HEK293 (cell line): ENCODE results near the gene GADD45G.

ENCODE experiments used
- CTCF ChIA-PET: fragments of 350-600 bp; formaldehyde crosslinking; extraction: SDS; loops from one replicate; lab custom pipeline; 2021; ENCODE audit warnings: antibody characterized with exemption; lab: Yijun Ruan, JAX
- POLR2A ChIA-PET: fragments of 300-600 bp; formaldehyde crosslinking; extraction: SDS; loops from one replicate; lab custom pipeline; 2020; ENCODE audit warnings: antibody characterized with exemption, inconsistent platforms; lab: Yijun Ruan, JAX
- H3K27ac ChIP-seq: fragments of 200-500 bp; sonication (Bioruptor generic); 2 replicates; pipeline ENCODE4 v1.5.1; 2014; ENCODE audit warnings: low read depth, low read length, control low read depth, inconsistent platforms; ENCODE audit errors: extremely low read depth
- H3K36me3 ChIP-seq, 2 experiments: fragments of 200-500 bp in 1 of 2; sonication (Bioruptor generic) in 1 of 2; 1 replicate in 1 of 2; 2 replicates in 1 of 2; pipeline ENCODE4 v1.5.1; 2014 to 2017; ENCODE audit warnings: inconsistent platforms in 2 of 2, low read length in 2 of 2; ENCODE audit not compliant: control insufficient read depth in 2 of 2, insufficient read depth in 1 of 2
- H3K4me1 ChIP-seq: fragments of 200-500 bp; sonication (Bioruptor generic); 2 replicates; pipeline ENCODE4 v1.5.1; 2014; ENCODE audit warnings: mild to moderate bottlenecking, low read length, inconsistent platforms; ENCODE audit not compliant: control insufficient read depth, insufficient read depth
- H3K4me3 ChIP-seq: 2 replicates; pipeline ENCODE4 v1.5.1; 2011; ENCODE audit warnings: low read depth, mild to moderate bottlenecking, control low read depth, low read length, moderate library complexity
- H3K9me3 ChIP-seq: fragments of 200-500 bp; sonication (Bioruptor generic); 2 replicates; pipeline ENCODE4 v1.5.1; 2014; ENCODE audit warnings: low read depth, low read length, inconsistent platforms; ENCODE audit not compliant: control insufficient read depth, insufficient read depth
- GLIS2 ChIP-seq: fragments of 450-650 bp; formaldehyde crosslinking; IDR thresholded peaks from 2 replicates; pipeline ENCODE4 v1.5.1; 2016; ENCODE audit warnings: missing biosample characterization, missing genetic modification characterization
- HOXC10 ChIP-seq: sonication (generic); formaldehyde crosslinking; IDR thresholded peaks from 2 replicates; pipeline ENCODE4 v1.8.1; 2023; ENCODE audit warnings: mild to moderate bottlenecking, missing genetic modification reagents
- KLF7 ChIP-seq: fragments of 450-650 bp; formaldehyde crosslinking; IDR thresholded peaks from 2 replicates; pipeline ENCODE4 v1.5.1; 2016; ENCODE audit warnings: missing biosample characterization, missing genetic modification characterization, borderline replicate concordance
- RBAK ChIP-seq: fragments of 450-650 bp; formaldehyde crosslinking; IDR thresholded peaks from 2 replicates; pipeline ENCODE4 v1.5.1; 2016; ENCODE audit warnings: missing biosample characterization, missing genetic modification characterization
- SCRT1 ChIP-seq: fragments of 450-650 bp; formaldehyde crosslinking; IDR thresholded peaks from 2 replicates; pipeline ENCODE4 v1.5.1; 2016; ENCODE audit warnings: missing biosample characterization, missing genetic modification characterization, borderline replicate concordance
- SP7 ChIP-seq: fragments of 450-650 bp; formaldehyde crosslinking; IDR thresholded peaks from 2 replicates; pipeline ENCODE4 v1.5.1; 2016; ENCODE audit warnings: missing biosample characterization, missing genetic modification characterization
- ZBTB1 ChIP-seq: fragments of 450-650 bp; formaldehyde crosslinking; IDR thresholded peaks from 2 replicates; pipeline ENCODE4 v1.5.1; 2016; ENCODE audit warnings: missing biosample characterization, missing genetic modification characterization
- ZFP37 ChIP-seq: fragments of 450-650 bp; formaldehyde crosslinking; IDR thresholded peaks from 2 replicates; pipeline ENCODE4 v1.5.1; 2016; ENCODE audit warnings: missing biosample characterization, missing genetic modification characterization
- ZIC2 ChIP-seq: fragments of 450-650 bp; formaldehyde crosslinking; IDR thresholded peaks from 2 replicates; pipeline ENCODE4 v1.5.1; 2016; ENCODE audit warnings: missing biosample characterization, missing genetic modification characterization
- ZNF132 ChIP-seq: fragments of 450-650 bp; formaldehyde crosslinking; IDR thresholded peaks from 2 replicates; pipeline ENCODE4 v1.5.1; 2017; ENCODE audit warnings: missing biosample characterization, missing genetic modification characterization, borderline replicate concordance
- ZNF148 ChIP-seq: fragments of 450-650 bp; formaldehyde crosslinking; IDR thresholded peaks from 2 replicates; pipeline ENCODE4 v1.5.0; 2017; ENCODE audit warnings: missing biosample characterization, missing genetic modification characterization, borderline replicate concordance
- ZNF2 ChIP-seq: fragments of 450-650 bp; formaldehyde crosslinking; IDR thresholded peaks from 2 replicates; pipeline ENCODE4 v1.5.1; 2016; ENCODE audit warnings: missing biosample characterization, missing genetic modification characterization
- ZNF404 ChIP-seq: fragments of 450-650 bp; formaldehyde crosslinking; IDR thresholded peaks from 2 replicates; pipeline ENCODE4 v1.5.1; 2017; ENCODE audit warnings: missing biosample characterization, missing genetic modification characterization
- ZNF549 ChIP-seq: fragments of 450-650 bp; IDR thresholded peaks from 2 replicates; pipeline ENCODE4 v1.5.1; 2018; ENCODE audit warnings: missing biosample characterization, missing genetic modification characterization, mild to moderate bottlenecking, inconsistent platforms, moderate library complexity
- ZNF629 ChIP-seq: fragments of 450-650 bp; formaldehyde crosslinking; IDR thresholded peaks from 2 replicates; pipeline ENCODE4 v1.5.1; 2017; ENCODE audit warnings: missing biosample characterization, missing genetic modification characterization
- ZNF692 ChIP-seq: fragments of 450-650 bp; formaldehyde crosslinking; IDR thresholded peaks from 2 replicates; pipeline ENCODE4 v1.5.1; 2016; ENCODE audit warnings: missing biosample characterization, missing genetic modification characterization
- ZNF837 ChIP-seq: fragments of 450-650 bp; formaldehyde crosslinking; IDR thresholded peaks from 2 replicates; pipeline ENCODE4 v1.5.1; 2016; ENCODE audit warnings: missing biosample characterization, missing genetic modification characterization
- ZSCAN16 ChIP-seq: fragments of 450-650 bp; formaldehyde crosslinking; IDR thresholded peaks from 2 replicates; pipeline ENCODE4 v1.5.1; 2016; ENCODE audit warnings: missing biosample characterization, missing genetic modification characterization
- TF ChIP-seq, protein P1 (sequence below): fragments of 450-650 bp; formaldehyde crosslinking; IDR thresholded peaks from 2 replicates; pipeline ENCODE4 v1.5.1; 2016; ENCODE audit warnings: missing biosample characterization, missing genetic modification characterization, borderline replicate concordance
- TF ChIP-seq, protein P2 (sequence below): fragments of 450-650 bp; IDR thresholded peaks from 2 replicates; pipeline ENCODE4 v1.5.1; 2018; ENCODE audit warnings: missing biosample characterization, missing genetic modification characterization

Gene GADD45G

DNA sequence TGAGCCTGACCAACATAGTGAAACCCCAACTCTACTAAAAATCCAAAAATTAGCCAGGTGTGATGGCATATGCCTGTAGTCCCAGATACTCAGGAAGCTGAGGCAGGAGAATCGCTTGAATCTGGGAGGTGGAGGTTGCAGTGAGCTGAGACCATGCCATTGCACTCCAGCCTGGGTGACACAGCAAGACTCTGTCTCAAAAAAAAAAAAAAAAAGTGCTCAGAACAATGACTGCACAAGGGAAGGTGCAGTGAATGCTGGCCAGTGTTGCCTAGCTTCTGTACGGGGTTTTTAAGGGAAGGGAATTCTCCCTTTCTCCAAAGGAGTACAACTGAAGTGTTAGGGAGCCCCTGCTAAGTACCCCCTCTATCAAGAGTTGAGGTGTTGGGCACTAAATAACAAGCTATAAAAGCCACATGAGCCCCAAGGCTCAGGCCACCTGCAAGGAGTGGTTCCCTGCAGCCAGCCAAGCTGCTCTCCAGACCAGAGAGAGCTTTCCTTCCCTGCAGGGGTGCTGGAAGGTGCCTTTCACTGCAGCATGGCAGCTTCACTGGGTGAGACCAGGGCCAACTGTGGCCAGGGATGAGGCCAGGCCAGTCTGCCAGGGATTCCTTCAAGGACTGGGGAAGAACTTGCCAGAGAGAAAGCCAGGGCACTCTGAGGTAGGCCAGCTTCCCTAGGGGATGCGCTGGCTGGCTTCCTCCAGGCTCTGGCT, 14.8 kb downstream of the GADD45G start:
- no peaks in the 10 kb centered on the region for H3K9me3 ChIP-seq
- TF ChIP-seq ZNF132 (no peak), ZIC2 (peak; percentile 75)
- ChIA-PET CTCF (interaction anchor here (2.0 kb wide), 1 partner anchor 11 kb away, joined by 8 read pairs; no protein-coding TSS in a partner anchor), POLR2A (interaction anchor here (0.6 to 1.4 kb wide), 1 partner anchor 15 kb away, joined by 4 to 6 read pairs; the partner anchor contains the start of gene GADD45G)
- no peak overlapping the region for H3K27ac ChIP-seq
- H3K4me1 ChIP-seq: no peaks in the 10 kb centered on the region
- H3K36me3 ChIP-seq: no peaks in the 10 kb centered on the region
- H3K4me3 ChIP-seq: no peak overlapping the region

DNA sequence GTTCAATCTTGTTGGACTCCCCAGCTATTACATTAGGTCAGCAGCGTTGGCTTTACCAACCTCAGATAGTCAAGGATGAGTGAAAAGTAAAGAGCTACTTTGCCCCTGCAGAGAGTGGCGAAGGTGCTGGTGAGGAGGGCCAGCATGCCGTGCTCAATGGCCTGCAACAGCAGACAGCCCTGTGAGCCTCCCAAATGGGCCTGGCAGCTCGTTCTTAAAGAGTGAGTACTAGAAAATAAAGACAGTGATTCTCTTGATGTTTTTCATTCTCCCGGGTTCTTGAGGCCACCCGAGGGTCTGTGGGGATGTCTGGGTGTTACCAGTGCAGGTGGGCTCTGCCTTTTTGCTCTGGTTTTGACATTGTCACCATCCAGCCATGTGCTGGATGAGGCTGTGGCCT, 16.2 kb downstream of the GADD45G start:
- Histone ChIP-seq H3K36me3 (no peaks in the 10 kb centered on the region), H3K27ac (no peak overlapping the region), H3K4me3 (no peak overlapping the region), H3K4me1 (no peaks in the 10 kb centered on the region), H3K9me3 (no peaks in the 10 kb centered on the region)
- TF ChIP-seq ZNF837 (tag by site-specific recombination): no peak
- TF ChIP-seq SCRT1 (tag by site-specific recombination): no peak
- TF ChIP-seq ZSCAN16 (tag by site-specific recombination): no peak
- TF ChIP-seq GLIS2 (tag by site-specific recombination): no peak
- POLR2A ChIA-PET: interaction anchor here (1.4 kb wide), 1 partner anchor 16 kb away, joined by 6 read pairs; the partner anchor contains the start of gene GADD45G
- CTCF ChIA-PET: interaction anchor here (0.7 to 2.0 kb wide), 3 partner anchors 12 to 98 kb away, joined by 3 to 8 read pairs (median 4); no protein-coding TSS in a partner anchor

DNA sequence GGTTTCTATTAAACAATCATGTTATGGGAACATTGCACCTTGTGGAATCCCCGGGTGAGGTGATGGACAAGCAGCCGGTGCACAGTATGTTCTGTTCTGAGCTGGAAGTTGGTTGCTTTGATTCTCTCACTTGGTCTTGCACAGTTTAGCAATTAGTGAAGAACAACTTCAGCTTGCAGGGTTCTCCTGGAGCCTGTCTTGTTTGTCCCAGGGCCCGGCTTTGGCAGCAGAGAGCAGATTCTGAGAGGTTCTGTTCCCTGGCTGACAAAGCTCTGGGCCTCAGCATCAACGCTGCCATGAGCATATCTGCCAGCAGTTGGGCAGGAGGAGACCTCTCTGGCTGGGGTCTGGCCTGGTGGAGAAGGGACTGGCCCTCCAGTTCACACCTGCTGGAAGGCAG, 16.9 kb downstream of the GADD45G start:
- Histone ChIP-seq H3K36me3 (no peaks in the 10 kb centered on the region), H3K4me1 (no peaks in the 10 kb centered on the region), H3K27ac (no peak overlapping the region), H3K4me3 (no peak overlapping the region), H3K9me3 (no peaks in the 10 kb centered on the region)
- no peak for TF ChIP-seq ZNF404 (tag by site-specific recombination)
- no peak for TF ChIP-seq ZNF549
- TF ChIP-seq ZNF132: no peak
- TF ChIP-seq ZFP37 (tag by site-specific recombination): no peak
- no peak for TF ChIP-seq ZNF148 (tag by site-specific recombination)
- no peak for TF ChIP-seq ZBTB1 (tag by site-specific recombination)
- TF ChIP-seq SP7 (tag by site-specific recombination): no peak
- TF ChIP-seq HOXC10 (CRISPR knock-in tag): no peak
- no peak for TF ChIP-seq ZNF629 (tag by site-specific recombination)
- TF ChIP-seq, protein P1, sequence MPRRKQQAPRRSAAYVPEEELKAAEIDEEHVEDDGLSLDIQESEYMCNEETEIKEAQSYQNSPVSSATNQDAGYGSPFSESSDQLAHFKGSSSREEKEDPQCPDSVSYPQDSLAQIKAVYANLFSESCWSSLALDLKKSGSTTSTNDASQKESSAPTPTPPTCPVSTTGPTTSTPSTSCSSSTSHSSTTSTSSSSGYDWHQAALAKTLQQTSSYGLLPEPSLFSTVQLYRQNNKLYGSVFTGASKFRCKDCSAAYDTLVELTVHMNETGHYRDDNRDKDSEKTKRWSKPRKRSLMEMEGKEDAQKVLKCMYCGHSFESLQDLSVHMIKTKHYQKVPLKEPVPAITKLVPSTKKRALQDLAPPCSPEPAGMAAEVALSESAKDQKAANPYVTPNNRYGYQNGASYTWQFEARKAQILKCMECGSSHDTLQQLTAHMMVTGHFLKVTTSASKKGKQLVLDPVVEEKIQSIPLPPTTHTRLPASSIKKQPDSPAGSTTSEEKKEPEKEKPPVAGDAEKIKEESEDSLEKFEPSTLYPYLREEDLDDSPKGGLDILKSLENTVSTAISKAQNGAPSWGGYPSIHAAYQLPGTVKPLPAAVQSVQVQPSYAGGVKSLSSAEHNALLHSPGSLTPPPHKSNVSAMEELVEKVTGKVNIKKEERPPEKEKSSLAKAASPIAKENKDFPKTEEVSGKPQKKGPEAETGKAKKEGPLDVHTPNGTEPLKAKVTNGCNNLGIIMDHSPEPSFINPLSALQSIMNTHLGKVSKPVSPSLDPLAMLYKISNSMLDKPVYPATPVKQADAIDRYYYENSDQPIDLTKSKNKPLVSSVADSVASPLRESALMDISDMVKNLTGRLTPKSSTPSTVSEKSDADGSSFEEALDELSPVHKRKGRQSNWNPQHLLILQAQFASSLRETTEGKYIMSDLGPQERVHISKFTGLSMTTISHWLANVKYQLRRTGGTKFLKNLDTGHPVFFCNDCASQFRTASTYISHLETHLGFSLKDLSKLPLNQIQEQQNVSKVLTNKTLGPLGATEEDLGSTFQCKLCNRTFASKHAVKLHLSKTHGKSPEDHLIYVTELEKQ (tag by site-specific recombination): no peak
- no peak for TF ChIP-seq RBAK (tag by site-specific recombination)
- TF ChIP-seq ZNF692: no peak
- no peak for TF ChIP-seq ZNF2 (tag by site-specific recombination)
- no peak for TF ChIP-seq KLF7 (tag by site-specific recombination)
- TF ChIP-seq, protein P2, sequence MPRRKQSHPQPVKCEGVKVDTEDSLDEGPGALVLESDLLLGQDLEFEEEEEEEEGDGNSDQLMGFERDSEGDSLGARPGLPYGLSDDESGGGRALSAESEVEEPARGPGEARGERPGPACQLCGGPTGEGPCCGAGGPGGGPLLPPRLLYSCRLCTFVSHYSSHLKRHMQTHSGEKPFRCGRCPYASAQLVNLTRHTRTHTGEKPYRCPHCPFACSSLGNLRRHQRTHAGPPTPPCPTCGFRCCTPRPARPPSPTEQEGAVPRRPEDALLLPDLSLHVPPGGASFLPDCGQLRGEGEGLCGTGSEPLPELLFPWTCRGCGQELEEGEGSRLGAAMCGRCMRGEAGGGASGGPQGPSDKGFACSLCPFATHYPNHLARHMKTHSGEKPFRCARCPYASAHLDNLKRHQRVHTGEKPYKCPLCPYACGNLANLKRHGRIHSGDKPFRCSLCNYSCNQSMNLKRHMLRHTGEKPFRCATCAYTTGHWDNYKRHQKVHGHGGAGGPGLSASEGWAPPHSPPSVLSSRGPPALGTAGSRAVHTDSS (tag by site-specific recombination): no peak
- CTCF ChIA-PET: no interaction called here
- POLR2A ChIA-PET: no interaction called here
